Panc1 (cell line): Measurements from ENCODE around the gene JPH3. TPM values are rescaled to one million over a fixed set of nuclear protein-coding genes. Genes with fewer than 3 reads are reported as not detected.

Experiments used
- ATAC-seq: fragments of 200-7000 bp; cut with Tn5 transposase; 2 replicates; pipeline ENCODE4 v1.9.1; 2020; ENCODE audit warnings: mild to moderate bottlenecking, moderate library complexity
- BruUV-seq: library from RNA; stranded (reverse); fragments of 400-500 nt; replicated peaks from 2 replicates; lab custom pipeline; 2021; lab: Mats Ljungman, UMichigan
- CTCF ChIA-PET: fragments of 300-600 bp; sonication (Branson Sonifier 250); formaldehyde crosslinking; loops from one replicate; lab custom pipeline; 2022; ENCODE audit warnings: antibody characterized with exemption; lab: Charles Lee
- POLR2A ChIA-PET: fragments of 300-600 bp; sonication (Branson Sonifier 250); formaldehyde crosslinking; loops from one replicate; lab custom pipeline; 2022; ENCODE audit warnings: antibody characterized with exemption; lab: Charles Lee
- DNase-seq: peaks from one replicate; pipeline ENCODE4 v3.0.0-alpha.2; 2010; ENCODE audit warnings: low read depth, low spot score
- H3K27ac ChIP-seq: 2 replicates; pipeline ENCODE4 v1.5.1; 2011; ENCODE audit warnings: mild to moderate bottlenecking, low read length, inconsistent platforms
- H3K27me3 ChIP-seq: fragments of 200-500 bp; sonication (Bioruptor generic); 2 replicates; pipeline ENCODE4 v1.6.0; 2014; ENCODE audit warnings: low read length, inconsistent platforms; ENCODE audit not compliant: control insufficient read depth, insufficient read depth
- H3K36me3 ChIP-seq: fragments of 200-500 bp; sonication (Bioruptor generic); 2 replicates; pipeline ENCODE4 v1.5.1; 2014; ENCODE audit warnings: inconsistent platforms, mild to moderate bottlenecking, low read length, moderate library complexity; ENCODE audit not compliant: control insufficient read depth, insufficient read depth
- H3K4me1 ChIP-seq: 2 replicates; pipeline ENCODE4 v1.5.1; 2011; ENCODE audit warnings: inconsistent platforms, mild to moderate bottlenecking, low read length, moderate library complexity; ENCODE audit not compliant: control insufficient read depth, insufficient read depth
- H3K4me3 ChIP-seq, 2 experiments: 2 replicates each; pipeline ENCODE4 v1.5.1; 2011 to 2012; ENCODE audit warnings: low read depth in 2 of 2, low read length in 2 of 2, mild to moderate bottlenecking in 2 of 2, inconsistent platforms in 1 of 2, moderate library complexity in 1 of 2
- H3K9me3 ChIP-seq: fragments of 200-500 bp; sonication (Bioruptor generic); 2 replicates; pipeline ENCODE4 v1.5.1; 2014; ENCODE audit warnings: low read depth, mild to moderate bottlenecking, inconsistent platforms, low read length, moderate library complexity; ENCODE audit not compliant: control insufficient read depth, insufficient read depth
- CTCF ChIP-seq: fragments of 450-650 bp; IDR thresholded peaks from 2 replicates; pipeline ENCODE4 v1.5.1; 2017; ENCODE audit warnings: mild to moderate bottlenecking
- POLR2AphosphoS5 ChIP-seq: IDR thresholded peaks from 2 replicates; pipeline ENCODE4 v1.6.1; 2012; ENCODE audit warnings: mild to moderate bottlenecking, low read depth, low read length, moderate library complexity
- REST ChIP-seq, 2 experiments: IDR thresholded peaks; 2 replicates each; pipeline ENCODE4 v1.6.1; 2011 to 2012; ENCODE audit warnings: low read depth in 2 of 2, control low read depth in 1 of 2, low read length in 1 of 2, mild to moderate bottlenecking in 1 of 2, moderate library complexity in 1 of 2; ENCODE audit not compliant: insufficient read depth in 1 of 2
- SIN3A ChIP-seq: IDR thresholded peaks from 2 replicates; pipeline ENCODE4 v1.6.1; 2012; ENCODE audit warnings: low read depth, mild to moderate bottlenecking, low read length, moderate library complexity, borderline replicate concordance; ENCODE audit not compliant: insufficient read depth
- TCF7L2 ChIP-seq: IDR thresholded peaks from 2 replicates; pipeline ENCODE4 v1.6.1; 2011; ENCODE audit warnings: mild to moderate bottlenecking, low read depth, low read length, inconsistent platforms
- in situ Hi-C: cut with HindIII; loops from 2 replicates; pipeline ENCODE4 v1.10.0; 2016; ENCODE audit warnings: low sequenced_read_pairs, low pct_unique_long_range_greater_than_20kb
- intact Hi-C: fragments of 100-400 bp; cut with micrococcal nuclease; formaldehyde crosslinking; loops from one replicate; pipeline ENCODE4 v1.10.0; 2022; ENCODE audit not compliant: unreplicated experiment
- total RNA-seq: library from RNA; stranded (reverse); gene quantifications from one replicate; pipeline ENCODE4 v1.2.1, GENCODE V29; 2021; ENCODE audit not compliant: unreplicated experiment

The JPH3 gene
- total RNA-seq, 1 experiment from 2014 or later: 1.2 TPM

- TF ChIP-seq SIN3A (no peak), REST (IDR thresholded peaks at IDR 0.05; ENCODE audit: insufficient read depth in 1 of 2, low read depth in 2 of 2, low read length in 1 of 2) (no peak), TCF7L2 (no peak), CTCF (no peak)
- Histone ChIP-seq H3K4me3 (no peak overlapping the region), H3K9me3 (no peaks in the 10 kb centered on the region), H3K4me1 (peaks cover 14% of the 10 kb centered on the region), H3K36me3 (no peaks in the 10 kb centered on the region), H3K27me3 (no peaks in the 10 kb centered on the region), H3K27ac (no peak overlapping the region)
- no TSS peak for BruUV-seq
- ATAC-seq: no peak
- DNase-seq: no peak
- POLR2A ChIA-PET: no interaction called here
- intact Hi-C loops: no loop called here
- in situ Hi-C loops: no loop called here
- CTCF ChIA-PET: no interaction called here
These were observed 17.3 kb upstream of the JPH3 start for GRCh38 chr16:87584975-87585374.

GRCh38 chr16:87585442-87586200, 16.7 kb upstream of the JPH3 start:
- BruUV-seq: no TSS peak
- H3K27me3 ChIP-seq: no peaks in the 10 kb centered on the region

More at GRCh38 chr16:87585442-87586200, 16.7 kb upstream of the JPH3 start:
- ATAC-seq (no peak), DNase-seq (no peak)
- Histone ChIP-seq H3K4me1 (peaks cover 14% of the 10 kb centered on the region), H3K27ac (no peak overlapping the region), H3K4me3 (no peak overlapping the region), H3K36me3 (no peaks in the 10 kb centered on the region), H3K9me3 (no peaks in the 10 kb centered on the region)
- ChIA-PET CTCF (no interaction called here), POLR2A (no interaction called here)
- no peak for TF ChIP-seq POLR2AphosphoS5
- no peak for TF ChIP-seq REST (IDR thresholded peaks at IDR 0.05; ENCODE audit: insufficient read depth in 1 of 2, low read depth in 2 of 2, low read length in 1 of 2)
- TF ChIP-seq CTCF: no peak
- TF ChIP-seq TCF7L2: no peak
- no peak for TF ChIP-seq SIN3A
- intact Hi-C loops (no loop called here), in situ Hi-C loops (no loop called here)
